Ishikawa (cell line): ENCODE data around the gene HNRNPC.

Source experiments
- CEBPB ChIP-seq: IDR thresholded peaks from 2 replicates; pipeline ENCODE4 v1.6.1; 2012
- CREB1 ChIP-seq: IDR thresholded peaks from 2 replicates; pipeline ENCODE4 v1.6.1; 2012; ENCODE audit warnings: low read depth
- EGR1 ChIP-seq: IDR thresholded peaks from 2 replicates; pipeline ENCODE4 v1.6.1; 2012
- EP300 ChIP-seq: IDR thresholded peaks from 2 replicates; pipeline ENCODE4 v1.6.1; 2012; ENCODE audit warnings: borderline replicate concordance
- FOXM1 ChIP-seq: IDR thresholded peaks from 2 replicates; pipeline ENCODE4 v1.6.1; 2012; ENCODE audit warnings: low read depth, borderline replicate concordance
- NFIC ChIP-seq: IDR thresholded peaks from 2 replicates; pipeline ENCODE4 v1.6.1; 2012
- RAD21 ChIP-seq: IDR thresholded peaks from 2 replicates; pipeline ENCODE4 v1.6.1; 2012; ENCODE audit warnings: low read depth
- TAF1 ChIP-seq: IDR thresholded peaks from 2 replicates; pipeline ENCODE4 v1.6.1; 2012; ENCODE audit warnings: low read depth, mild to moderate bottlenecking
- TCF12 ChIP-seq: IDR thresholded peaks from 2 replicates; pipeline ENCODE4 v1.6.1; 2012; ENCODE audit warnings: low read depth
- YY1 ChIP-seq: IDR thresholded peaks from 2 replicates; pipeline ENCODE4 v1.6.1; 2012; ENCODE audit warnings: low read depth
- ZBTB7A ChIP-seq: IDR thresholded peaks from 2 replicates; pipeline ENCODE4 v1.6.1; 2012; ENCODE audit warnings: low read depth
- TF ChIP-seq, protein P1 (sequence below): IDR thresholded peaks from 2 replicates; pipeline ENCODE4 v1.6.1; 2012; ENCODE audit warnings: low read depth, mild to moderate bottlenecking
- TF ChIP-seq, protein P2 (sequence below): IDR thresholded peaks from 2 replicates; pipeline ENCODE4 v1.6.1; 2012
- TF ChIP-seq, protein P3 (sequence below): IDR thresholded peaks from 2 replicates; pipeline ENCODE4 v1.6.1; 2012

DNA sequence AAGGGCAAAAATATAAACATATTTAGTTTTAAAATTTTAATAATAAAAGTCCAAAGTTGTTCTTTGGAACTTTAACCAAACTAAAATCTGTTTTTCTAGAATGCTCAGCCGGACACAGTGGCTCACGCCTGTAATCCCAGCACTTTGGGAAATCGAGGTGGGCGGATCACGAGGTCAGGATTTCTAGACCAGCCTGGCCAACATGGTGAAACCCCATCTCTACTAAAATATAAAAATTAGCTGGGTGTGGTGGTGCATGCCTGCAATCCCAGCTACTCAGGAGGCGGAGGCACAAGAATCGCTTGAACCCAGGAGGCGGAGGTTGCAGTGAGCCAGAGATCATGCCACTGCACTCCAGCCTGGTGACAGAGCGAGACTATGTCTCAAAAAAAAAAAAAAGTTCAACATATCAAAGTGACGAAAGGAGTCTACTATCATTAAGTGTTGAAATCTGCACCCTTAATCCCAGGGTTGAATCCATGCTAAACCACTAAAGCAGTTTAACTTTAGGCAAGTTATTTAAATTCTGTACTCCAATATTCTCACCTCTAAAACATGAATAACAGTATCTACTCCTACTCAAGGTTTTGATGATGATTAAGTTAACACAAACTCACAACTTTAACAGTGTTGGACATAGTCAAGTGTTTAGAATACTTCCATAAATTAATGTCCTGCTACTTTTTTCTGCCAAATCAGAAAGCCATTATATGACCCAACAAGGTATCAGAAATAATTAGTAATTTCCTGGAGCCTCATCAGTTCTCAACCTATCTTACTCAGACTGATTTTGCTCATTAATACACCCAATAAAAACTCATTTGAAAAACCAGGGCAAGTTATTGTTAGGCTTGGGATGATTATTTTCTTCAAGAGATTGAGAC lies 11.0 kb downstream of the HNRNPC start:
- TF ChIP-seq CREB1 (no peak), CEBPB (no peak), EP300 (no peak), YY1 (no peak), NFIC (no peak), FOXM1 (no peak), ZBTB7A (no peak), RAD21 (no peak), EGR1 (no peak), TCF12 (no peak), TAF1 (no peak)
- TF ChIP-seq, protein P1, sequence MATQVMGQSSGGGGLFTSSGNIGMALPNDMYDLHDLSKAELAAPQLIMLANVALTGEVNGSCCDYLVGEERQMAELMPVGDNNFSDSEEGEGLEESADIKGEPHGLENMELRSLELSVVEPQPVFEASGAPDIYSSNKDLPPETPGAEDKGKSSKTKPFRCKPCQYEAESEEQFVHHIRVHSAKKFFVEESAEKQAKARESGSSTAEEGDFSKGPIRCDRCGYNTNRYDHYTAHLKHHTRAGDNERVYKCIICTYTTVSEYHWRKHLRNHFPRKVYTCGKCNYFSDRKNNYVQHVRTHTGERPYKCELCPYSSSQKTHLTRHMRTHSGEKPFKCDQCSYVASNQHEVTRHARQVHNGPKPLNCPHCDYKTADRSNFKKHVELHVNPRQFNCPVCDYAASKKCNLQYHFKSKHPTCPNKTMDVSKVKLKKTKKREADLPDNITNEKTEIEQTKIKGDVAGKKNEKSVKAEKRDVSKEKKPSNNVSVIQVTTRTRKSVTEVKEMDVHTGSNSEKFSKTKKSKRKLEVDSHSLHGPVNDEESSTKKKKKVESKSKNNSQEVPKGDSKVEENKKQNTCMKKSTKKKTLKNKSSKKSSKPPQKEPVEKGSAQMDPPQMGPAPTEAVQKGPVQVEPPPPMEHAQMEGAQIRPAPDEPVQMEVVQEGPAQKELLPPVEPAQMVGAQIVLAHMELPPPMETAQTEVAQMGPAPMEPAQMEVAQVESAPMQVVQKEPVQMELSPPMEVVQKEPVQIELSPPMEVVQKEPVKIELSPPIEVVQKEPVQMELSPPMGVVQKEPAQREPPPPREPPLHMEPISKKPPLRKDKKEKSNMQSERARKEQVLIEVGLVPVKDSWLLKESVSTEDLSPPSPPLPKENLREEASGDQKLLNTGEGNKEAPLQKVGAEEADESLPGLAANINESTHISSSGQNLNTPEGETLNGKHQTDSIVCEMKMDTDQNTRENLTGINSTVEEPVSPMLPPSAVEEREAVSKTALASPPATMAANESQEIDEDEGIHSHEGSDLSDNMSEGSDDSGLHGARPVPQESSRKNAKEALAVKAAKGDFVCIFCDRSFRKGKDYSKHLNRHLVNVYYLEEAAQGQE: no peak
- TF ChIP-seq, protein P2, sequence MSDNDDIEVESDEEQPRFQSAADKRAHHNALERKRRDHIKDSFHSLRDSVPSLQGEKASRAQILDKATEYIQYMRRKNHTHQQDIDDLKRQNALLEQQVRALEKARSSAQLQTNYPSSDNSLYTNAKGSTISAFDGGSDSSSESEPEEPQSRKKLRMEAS: no peak
- TF ChIP-seq, protein P3, sequence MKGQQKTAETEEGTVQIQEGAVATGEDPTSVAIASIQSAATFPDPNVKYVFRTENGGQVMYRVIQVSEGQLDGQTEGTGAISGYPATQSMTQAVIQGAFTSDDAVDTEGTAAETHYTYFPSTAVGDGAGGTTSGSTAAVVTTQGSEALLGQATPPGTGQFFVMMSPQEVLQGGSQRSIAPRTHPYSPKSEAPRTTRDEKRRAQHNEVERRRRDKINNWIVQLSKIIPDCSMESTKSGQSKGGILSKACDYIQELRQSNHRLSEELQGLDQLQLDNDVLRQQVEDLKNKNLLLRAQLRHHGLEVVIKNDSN: no peak
